SKM-1 treated with dmso at 0.1 percent for 144 hours (cell line): ENCODE results near the gene RIMS4.
A peak's percentile ranks its signal among the peaks of the same experiment; 100 is the strongest.

Experiments
- DNase-seq: peaks from one replicate; lab custom pipeline; 2025; ENCODE audit not compliant: unreplicated experiment; lab: John Stamatoyannopoulos, UW

The RIMS4 gene

GRCh38 chr20:44743916-44744655, 66.3 kb downstream of the RIMS4 start:
- DNase-seq = no peak

GRCh38 chr20:44743080-44743701, 67.2 kb downstream of the RIMS4 start:
- no peak for DNase-seq

- no peak for DNase-seq
These were observed 67.9 kb downstream of the RIMS4 start for GRCh38 chr20:44742304-44743079.

GRCh38 chr20:44739942-44740341, 70.4 kb downstream of the RIMS4 start:
- no peak for DNase-seq

GRCh38 chr20:44738813-44739477, 71.4 kb downstream of the RIMS4 start:
- peak; percentile 62 for DNase-seq

- no peak for DNase-seq
These were observed 73.2 kb downstream of the RIMS4 start for GRCh38 chr20:44737116-44737515.

GRCh38 chr20:44736170-44737021, 74.0 kb downstream of the RIMS4 start:
- DNase-seq = peak; percentile 89

- no peak for DNase-seq
These were observed 74.6 kb downstream of the RIMS4 start for GRCh38 chr20:44735816-44736169.

GRCh38 chr20:44734938-44735337, 75.4 kb downstream of the RIMS4 start:
- no peak for DNase-seq

GRCh38 chr20:44733341-44734069, 76.8 kb downstream of the RIMS4 start:
- DNase-seq = peak; percentile 47

- no peak for DNase-seq
These were observed 78.0 kb downstream of the RIMS4 start for GRCh38 chr20:44732327-44732726.

GRCh38 chr20:44731657-44732056, 78.7 kb downstream of the RIMS4 start:
- DNase-seq = no peak

- no peak for DNase-seq
These were observed 79.9 kb downstream of the RIMS4 start for GRCh38 chr20:44730441-44730840.

- DNase-seq = no peak
These were observed 81.4 kb downstream of the RIMS4 start for GRCh38 chr20:44728801-44729443.

- DNase-seq = no peak
These were observed 82.7 kb downstream of the RIMS4 start for GRCh38 chr20:44727651-44728050.

- DNase-seq = no peak
These were observed 83.3 kb downstream of the RIMS4 start for GRCh38 chr20:44727039-44727438.

- no peak for DNase-seq
These were observed 84.5 kb downstream of the RIMS4 start for GRCh38 chr20:44725837-44726236.

- DNase-seq = no peak
These were observed 85.8 kb downstream of the RIMS4 start for GRCh38 chr20:44724423-44725091.

- no peak for DNase-seq
These were observed 86.5 kb downstream of the RIMS4 start for GRCh38 chr20:44723798-44724362.
